ENCODE data around the gene OR1J1. TPM values are rescaled to one million over a fixed set of nuclear protein-coding genes. Genes with fewer than 3 reads are reported as not detected.

Gene OR1J1
- total RNA-seq, 1 experiment from 2014 or later = not detected

DNA sequence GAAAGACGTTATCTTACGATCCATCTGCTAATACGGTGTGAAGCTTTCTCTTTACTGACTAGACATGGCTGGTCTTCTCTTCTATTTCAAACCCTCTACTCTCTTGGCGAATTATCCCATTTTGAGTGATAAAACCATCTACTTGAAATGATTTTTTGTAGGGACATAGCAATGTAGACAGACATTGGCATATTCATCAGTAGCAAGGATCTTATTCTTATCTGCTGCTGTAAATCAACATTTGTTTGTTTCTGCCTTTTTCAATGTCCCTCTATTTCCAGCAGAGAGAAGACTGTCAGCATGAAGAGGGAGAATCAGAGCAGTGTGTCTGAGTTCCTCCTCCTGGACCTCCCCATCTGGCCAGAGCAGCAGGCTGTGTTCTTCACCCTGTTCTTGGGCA is 41.1 kb upstream of the OR1J1 start, which contains the start of gene OR1J4:
OR1J4 (plus strand) TSS at position 301 of the 400 bp plus-strand sequence; CDS start at position 301, 0 bp downstream.
- CTCF ChIA-PET = no interaction called here
- TF ChIP-seq, protein P1, sequence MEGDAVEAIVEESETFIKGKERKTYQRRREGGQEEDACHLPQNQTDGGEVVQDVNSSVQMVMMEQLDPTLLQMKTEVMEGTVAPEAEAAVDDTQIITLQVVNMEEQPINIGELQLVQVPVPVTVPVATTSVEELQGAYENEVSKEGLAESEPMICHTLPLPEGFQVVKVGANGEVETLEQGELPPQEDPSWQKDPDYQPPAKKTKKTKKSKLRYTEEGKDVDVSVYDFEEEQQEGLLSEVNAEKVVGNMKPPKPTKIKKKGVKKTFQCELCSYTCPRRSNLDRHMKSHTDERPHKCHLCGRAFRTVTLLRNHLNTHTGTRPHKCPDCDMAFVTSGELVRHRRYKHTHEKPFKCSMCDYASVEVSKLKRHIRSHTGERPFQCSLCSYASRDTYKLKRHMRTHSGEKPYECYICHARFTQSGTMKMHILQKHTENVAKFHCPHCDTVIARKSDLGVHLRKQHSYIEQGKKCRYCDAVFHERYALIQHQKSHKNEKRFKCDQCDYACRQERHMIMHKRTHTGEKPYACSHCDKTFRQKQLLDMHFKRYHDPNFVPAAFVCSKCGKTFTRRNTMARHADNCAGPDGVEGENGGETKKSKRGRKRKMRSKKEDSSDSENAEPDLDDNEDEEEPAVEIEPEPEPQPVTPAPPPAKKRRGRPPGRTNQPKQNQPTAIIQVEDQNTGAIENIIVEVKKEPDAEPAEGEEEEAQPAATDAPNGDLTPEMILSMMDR (IDR thresholded peaks at IDR 0.05; ENCODE audit: unreplicated experiment) = no peak
- no TSS peak for BruUV-seq (replicated peaks)
- Mint-ChIP-seq H3K27ac (ENCODE audit: unreplicated experiment) (no peak within 1 kb of the TSS), H3K9me3 (ENCODE audit: low read depth, unreplicated experiment) (no peaks in the 10 kb centered on the region), H3K4me1 (ENCODE audit: low read depth, unreplicated experiment) (no peaks in the 10 kb centered on the region), H3K36me3 (ENCODE audit: insufficient read depth, unreplicated experiment) (no peaks in the 10 kb centered on the region), H3K4me3 (ENCODE audit: low read depth, unreplicated experiment) (no peak within 1 kb of the TSS), H3K27me3 (ENCODE audit: unreplicated experiment) (peaks cover 30% of the 10 kb centered on the region)
- intact Hi-C loops (cut with micrococcal nuclease; ENCODE audit: unreplicated experiment) = loop anchor here (5.0 kb wide), 1 partner anchor 52 kb away; no protein-coding TSS in a partner anchor
- no peak for DNase-seq

DNA sequence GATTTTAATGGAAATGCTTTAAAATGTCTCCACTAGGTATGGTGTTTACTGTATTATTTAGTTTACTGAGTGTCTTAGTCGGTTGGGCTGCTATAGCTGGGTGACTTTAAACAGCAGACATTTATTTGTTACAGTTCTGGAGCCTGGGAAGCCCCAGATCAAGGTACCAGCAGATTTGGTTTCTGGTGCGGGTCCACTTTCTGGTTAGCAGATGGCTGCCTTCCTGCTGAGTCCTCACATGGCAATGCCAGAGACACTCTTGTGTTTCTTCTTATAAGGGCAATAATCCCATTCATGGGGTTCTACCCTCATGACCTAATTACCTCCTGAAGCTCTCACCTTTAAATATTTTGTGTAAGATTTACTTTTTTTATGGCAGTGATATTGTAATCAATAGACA is 40.5 kb upstream of the OR1J1 start:
- Mint-ChIP-seq H3K27ac (ENCODE audit: unreplicated experiment) (no peak overlapping the region), H3K4me3 (ENCODE audit: low read depth, unreplicated experiment) (no peak overlapping the region), H3K27me3 (ENCODE audit: unreplicated experiment) (peaks cover 24% of the 10 kb centered on the region), H3K9me3 (ENCODE audit: low read depth, unreplicated experiment) (no peaks in the 10 kb centered on the region), H3K4me1 (ENCODE audit: low read depth, unreplicated experiment) (no peaks in the 10 kb centered on the region), H3K36me3 (ENCODE audit: insufficient read depth, unreplicated experiment) (no peaks in the 10 kb centered on the region)
- TF ChIP-seq, protein P1 (IDR thresholded peaks at IDR 0.05; ENCODE audit: unreplicated experiment) = no peak
- CTCF ChIA-PET = no interaction called here
- BruUV-seq (replicated peaks) = no TSS peak
- DNase-seq = no peak
- intact Hi-C loops (cut with micrococcal nuclease; ENCODE audit: unreplicated experiment) = loop anchor here (5.0 kb wide), 1 partner anchor 51 kb away; no protein-coding TSS in a partner anchor

DNA sequence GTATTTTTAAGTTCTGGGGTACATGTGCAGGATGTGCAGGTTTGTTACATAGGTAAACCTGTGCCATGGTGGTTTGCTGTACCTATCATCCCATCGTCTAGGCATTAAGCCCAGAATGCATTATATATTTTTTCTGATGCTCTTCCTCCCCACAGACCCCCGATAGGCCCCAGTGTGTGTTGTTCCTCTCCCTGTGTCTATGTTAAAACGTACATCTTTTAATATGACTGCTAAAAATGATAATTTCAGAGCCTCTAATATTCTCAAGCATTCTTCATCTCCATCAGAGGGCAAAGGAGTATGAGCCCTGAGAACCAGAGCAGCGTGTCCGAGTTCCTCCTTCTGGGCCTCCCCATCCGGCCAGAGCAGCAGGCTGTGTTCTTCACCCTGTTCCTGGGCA is 32.8 kb upstream of the OR1J1 start, which contains the start of gene OR1J2:
OR1J2 (plus strand) TSS at position 301 of the 400 bp plus-strand sequence; CDS start at position 301, 0 bp downstream.
- no peak within 1 kb of the TSS for H3K4me3 Mint-ChIP-seq (ENCODE audit: low read depth, unreplicated experiment)
- CTCF ChIA-PET = no interaction called here

DNA sequence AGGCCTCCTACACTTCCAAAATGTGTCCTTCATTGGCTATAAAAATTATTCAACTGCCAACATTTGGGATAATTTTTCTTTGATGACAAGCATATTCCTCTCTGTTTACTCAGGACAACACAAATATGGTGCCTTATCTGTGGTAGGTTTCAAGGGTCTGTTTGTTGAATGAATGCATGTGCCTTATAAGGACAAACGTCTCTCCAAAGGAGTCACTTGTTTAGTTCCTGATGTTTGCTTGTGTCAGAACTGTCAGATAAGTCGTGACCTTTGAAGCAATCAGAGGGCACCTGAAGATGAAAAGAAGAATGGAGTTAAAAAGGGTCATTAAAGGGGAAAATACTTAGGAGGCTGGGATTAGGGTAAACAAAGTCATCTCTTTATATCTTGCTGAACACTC is 29.2 kb upstream of the OR1J1 start:
- no peak for DNase-seq
- no peaks in the 10 kb centered on the region for H3K27me3 Mint-ChIP-seq (ENCODE audit: unreplicated experiment)
- no peak overlapping the region for H3K27ac Mint-ChIP-seq (ENCODE audit: unreplicated experiment)
- CTCF ChIA-PET = no interaction called here
- BruUV-seq (replicated peaks) = no TSS peak
- TF ChIP-seq, protein P1 (IDR thresholded peaks at IDR 0.05; ENCODE audit: unreplicated experiment) = no peak
- intact Hi-C loops (cut with micrococcal nuclease; ENCODE audit: unreplicated experiment) = no loop called here
- H3K9me3 Mint-ChIP-seq (ENCODE audit: low read depth, unreplicated experiment) = no peaks in the 10 kb centered on the region
- no peaks in the 10 kb centered on the region for H3K36me3 Mint-ChIP-seq (ENCODE audit: insufficient read depth, unreplicated experiment)
- no peak overlapping the region for H3K4me3 Mint-ChIP-seq (ENCODE audit: low read depth, unreplicated experiment)
- H3K4me1 Mint-ChIP-seq (ENCODE audit: low read depth, unreplicated experiment) = no peaks in the 10 kb centered on the region

More for the DNA sequence above, 32.8 kb upstream of the OR1J1 start, which contains the start of gene OR1J2:
- intact Hi-C loops (cut with micrococcal nuclease; ENCODE audit: unreplicated experiment) = no loop called here
- Mint-ChIP-seq H3K4me1 (ENCODE audit: low read depth, unreplicated experiment) (no peaks in the 10 kb centered on the region), H3K36me3 (ENCODE audit: insufficient read depth, unreplicated experiment) (no peaks in the 10 kb centered on the region), H3K9me3 (ENCODE audit: low read depth, unreplicated experiment) (no peaks in the 10 kb centered on the region), H3K27me3 (ENCODE audit: unreplicated experiment) (peaks cover 14% of the 10 kb centered on the region), H3K27ac (ENCODE audit: unreplicated experiment) (no peak within 1 kb of the TSS)
- BruUV-seq (replicated peaks) = no TSS peak
- no peak for DNase-seq
- TF ChIP-seq, protein P1 (IDR thresholded peaks at IDR 0.05; ENCODE audit: unreplicated experiment) = no peak
